MCF 10A (cell line): ENCODE data around the gene WNT7B. TPM values are rescaled to one million over a fixed set of nuclear protein-coding genes. Genes with fewer than 3 reads are reported as not detected.

Experiments
- BruUV-seq: library from RNA; stranded (reverse); fragments of 400-500 nt; replicated peaks from 2 replicates; lab custom pipeline; 2021; lab: Mats Ljungman, UMichigan
- CTCF ChIA-PET: fragments of 300-600 bp; sonication (Branson Sonifier 250); formaldehyde crosslinking; extraction: SDS; loops from one replicate; lab custom pipeline; 2021; ENCODE audit warnings: antibody characterized with exemption, inconsistent platforms; lab: Yijun Ruan, JAX
- POLR2A ChIA-PET: fragments of 300-600, 350-650 bp; sonication (Branson Sonifier 250); formaldehyde crosslinking; extraction: SDS; loops from one replicate; lab custom pipeline; 2020; ENCODE audit warnings: antibody characterized with exemption, inconsistent platforms; lab: Yijun Ruan, JAX
- DNase-seq: peaks from one replicate; pipeline ENCODE4 v3.0.0-alpha.2; 2018; ENCODE audit not compliant: unreplicated experiment
- H3K27ac Mint-ChIP-seq: one replicate; pipeline ENCODE4 v1.8.0; 2022; ENCODE audit warnings: mild to moderate bottlenecking, low read depth, mixed read lengths; ENCODE audit not compliant: unreplicated experiment
- H3K27me3 Mint-ChIP-seq: one replicate; pipeline ENCODE4 v1.8.0; 2022; ENCODE audit warnings: mixed read lengths; ENCODE audit not compliant: insufficient read depth, unreplicated experiment
- H3K36me3 Mint-ChIP-seq: one replicate; pipeline ENCODE4 v1.8.0; 2022; ENCODE audit warnings: mild to moderate bottlenecking, moderate library complexity, mixed read lengths; ENCODE audit not compliant: insufficient read depth, unreplicated experiment
- H3K4me1 Mint-ChIP-seq: one replicate; pipeline ENCODE4 v1.8.0; 2022; ENCODE audit warnings: mixed read lengths; ENCODE audit not compliant: insufficient read depth, unreplicated experiment
- H3K4me3 Mint-ChIP-seq: one replicate; pipeline ENCODE4 v1.8.0; 2022; ENCODE audit warnings: mild to moderate bottlenecking, moderate library complexity, mixed read lengths; ENCODE audit not compliant: unreplicated experiment
- H3K9me3 Mint-ChIP-seq: one replicate; pipeline ENCODE4 v1.8.0; 2022; ENCODE audit warnings: mixed read lengths; ENCODE audit not compliant: unreplicated experiment
- CTCF ChIP-seq: fragments of 200-600 bp; IDR thresholded peaks from one replicate; pipeline ENCODE4 v1.8.0; 2022; ENCODE audit warnings: antibody characterized with exemption, mild to moderate bottlenecking; ENCODE audit not compliant: unreplicated experiment
- intact Hi-C: fragments of 100-400 bp; cut with micrococcal nuclease; formaldehyde crosslinking; loops from 2 replicates; pipeline ENCODE4 v1.14.1; 2022
- total RNA-seq: library from RNA; stranded (reverse); gene quantifications from 2 replicates; pipeline ENCODE4 v1.2.3, GENCODE V29; 2022

Gene WNT7B
- total RNA-seq, 1 experiment from 2014 or later = 0.28 TPM

DNA sequence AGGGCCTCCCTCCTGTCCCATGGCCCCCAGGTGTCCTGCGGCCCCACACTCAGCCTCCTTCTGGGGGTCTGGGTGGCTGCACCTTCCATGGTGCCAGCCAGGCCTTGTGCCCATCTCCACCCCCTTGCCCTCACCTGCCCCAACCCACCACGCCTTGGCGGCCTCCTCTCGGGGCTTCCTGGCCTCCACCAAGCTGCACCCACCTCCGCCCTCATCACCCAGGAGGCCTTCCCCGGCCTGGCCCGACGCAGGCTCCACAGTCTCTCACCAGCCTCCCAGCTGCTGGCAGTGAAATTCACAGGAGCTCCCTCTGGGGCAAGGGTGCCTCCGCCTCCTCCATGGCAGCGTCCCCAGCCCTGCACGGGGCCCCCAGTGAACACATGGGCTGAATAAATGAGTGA, 35.9 kb upstream of the WNT7B start:
- Mint-ChIP-seq H3K36me3 (peaks cover 4% of the 10 kb centered on the region), H3K27ac (peak overlapping the region; percentile 86), H3K9me3 (no peaks in the 10 kb centered on the region), H3K4me3 (peak overlapping the region; percentile 72), H3K4me1 (peaks cover 13% of the 10 kb centered on the region), H3K27me3 (no peaks in the 10 kb centered on the region)
- intact Hi-C loops = loop anchor here (1.0 kb wide), 2 partner anchors 23 to 40 kb away; no protein-coding TSS in a partner anchor
- ChIA-PET POLR2A (interaction anchor here (0.6 to 14.6 kb wide), 14 partner anchors 15 to 534 kb away, joined by 3 to 533 read pairs (median 14); no protein-coding TSS in a partner anchor), CTCF (interaction anchor here (0.6 to 3.9 kb wide), 16 partner anchors 11 to 775 kb away, joined by 3 to 19 read pairs (median 5); no protein-coding TSS in a partner anchor)
- no TSS peak for BruUV-seq
- DNase-seq = no peak
- TF ChIP-seq CTCF = no peak

- ChIA-PET POLR2A (interaction anchor here (0.8 to 14.6 kb wide), 11 partner anchors 16 to 94 kb away, joined by 4 to 533 read pairs (median 22); no protein-coding TSS in a partner anchor), CTCF (interaction anchor here (0.6 to 3.9 kb wide), 14 partner anchors 14 to 530 kb away, joined by 3 to 19 read pairs (median 5); no protein-coding TSS in a partner anchor)
- H3K27ac Mint-ChIP-seq = no peak overlapping the region
- no TSS peak for BruUV-seq
- TF ChIP-seq CTCF = no peak
- no peaks in the 10 kb centered on the region for H3K27me3 Mint-ChIP-seq
- no peak overlapping the region for H3K4me3 Mint-ChIP-seq
- intact Hi-C loops = no loop called here
- peaks cover 16% of the 10 kb centered on the region for H3K4me1 Mint-ChIP-seq
- DNase-seq = no peak
- H3K9me3 Mint-ChIP-seq = no peaks in the 10 kb centered on the region
- peaks cover 8% of the 10 kb centered on the region for H3K36me3 Mint-ChIP-seq
Measured at GRCh38 chr22:46012182-46012880, 35.4 kb upstream of the WNT7B start.

DNA sequence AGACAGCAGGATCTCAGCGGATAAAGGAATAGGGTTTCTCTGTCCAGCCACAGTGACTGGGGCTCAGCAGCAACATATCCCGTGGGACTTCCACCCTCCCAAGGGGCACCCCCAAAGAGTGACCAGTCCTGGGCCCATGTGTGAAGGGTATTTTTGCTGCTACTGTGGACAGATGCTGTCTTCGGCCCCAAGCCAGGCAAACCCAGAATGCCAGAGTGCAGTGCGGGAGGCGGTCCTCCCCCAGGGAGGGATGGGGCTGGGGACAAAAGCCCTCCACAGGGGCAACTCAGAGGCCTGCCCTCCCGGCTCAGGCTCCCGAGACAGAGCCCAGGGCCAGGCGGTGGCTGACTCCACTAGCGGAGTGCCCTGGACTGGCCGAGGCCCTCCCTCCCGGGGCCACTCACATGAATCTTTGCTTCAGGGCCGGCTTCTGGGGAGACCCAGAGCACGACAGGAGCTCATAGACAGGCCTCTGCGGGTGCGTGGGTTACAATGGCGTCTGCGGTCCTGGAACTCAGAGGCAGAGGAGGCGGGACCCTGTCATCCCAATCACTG, 34.7 kb upstream of the WNT7B start:
- peaks cover 8% of the 10 kb centered on the region for H3K36me3 Mint-ChIP-seq
- no peak for TF ChIP-seq CTCF
- CTCF ChIA-PET = interaction anchor here (0.5 to 2.3 kb wide), 8 partner anchors 22 to 531 kb away, joined by 3 to 19 read pairs (median 5); no protein-coding TSS in a partner anchor
- no peaks in the 10 kb centered on the region for H3K9me3 Mint-ChIP-seq
- H3K4me3 Mint-ChIP-seq = no peak overlapping the region
- BruUV-seq = no TSS peak
- no peaks in the 10 kb centered on the region for H3K27me3 Mint-ChIP-seq
- H3K4me1 Mint-ChIP-seq = peaks cover 22% of the 10 kb centered on the region
- intact Hi-C loops = no loop called here
- H3K27ac Mint-ChIP-seq = no peak overlapping the region
- POLR2A ChIA-PET = interaction anchor here (0.8 to 14.6 kb wide), 5 partner anchors 49 to 77 kb away, joined by 4 to 533 read pairs (median 22); no protein-coding TSS in a partner anchor
- no peak for DNase-seq
